Stimulated activated CD4-positive, alpha-beta T cell treated with anti-CD3 and anti-CD28 coated beads, Interleukin-4, amount 100 ng/mL, for 24 hours (primary cell): Measurements from ENCODE around the gene POU2F3.

ENCODE experiments used
- DNase-seq: peaks from one replicate; pipeline ENCODE4 v3.0.0-alpha.2; 2020

The POU2F3 gene

GRCh38 chr11:120324932-120325810 lies 85.2 kb downstream of the POU2F3 start, which contains the start of gene TLCD5:
Gene TLCD5, plus strand, starts transcription at chr11:120325299. Its CDS starts 2,143 bp downstream, at chr11:120327442.
- DNase-seq = peak; percentile 21

- DNase-seq = no peak
Observed at GRCh38 chr11:120326228-120326627, 86.3 kb downstream of the POU2F3 start.

GRCh38 chr11:120326845-120327281 lies 86.9 kb downstream of the POU2F3 start:
- DNase-seq = no peak

- no peak for DNase-seq
Observed at GRCh38 chr11:120327311-120327710, 87.4 kb downstream of the POU2F3 start.

- DNase-seq = no peak
Observed at GRCh38 chr11:120329556-120329955, 89.6 kb downstream of the POU2F3 start.

- DNase-seq = no peak
Observed at GRCh38 chr11:120330045-120330444, 90.1 kb downstream of the POU2F3 start.

- DNase-seq = no peak
Observed at GRCh38 chr11:120331301-120331996, 91.5 kb downstream of the POU2F3 start.

GRCh38 chr11:120332822-120333716 lies 93.1 kb downstream of the POU2F3 start:
- DNase-seq = no peak

- DNase-seq = no peak
Observed at GRCh38 chr11:120333801-120334200, 93.9 kb downstream of the POU2F3 start.

GRCh38 chr11:120334332-120334731 lies 94.4 kb downstream of the POU2F3 start:
- no peak for DNase-seq

- DNase-seq = peak; percentile 76
Observed at GRCh38 chr11:120334894-120335462, 95.0 kb downstream of the POU2F3 start.

GRCh38 chr11:120335556-120335907 lies 95.6 kb downstream of the POU2F3 start:
- no peak for DNase-seq

- DNase-seq = peak; percentile 84
Observed at GRCh38 chr11:120335908-120336640, 96.1 kb downstream of the POU2F3 start, which contains the start of gene ARHGEF12. Gene ARHGEF12, plus strand, starts transcription at chr11:120336413. Its CDS starts 831 bp downstream, at chr11:120337244.

GRCh38 chr11:120336641-120337354 lies 96.9 kb downstream of the POU2F3 start:
- DNase-seq = peak; percentile 36

GRCh38 chr11:120337355-120338106 lies 97.6 kb downstream of the POU2F3 start:
- no peak for DNase-seq

GRCh38 chr11:120338107-120338933 lies 98.4 kb downstream of the POU2F3 start:
- no peak for DNase-seq

GRCh38 chr11:120339394-120339890 lies 99.5 kb downstream of the POU2F3 start:
- DNase-seq = no peak

- no peak for DNase-seq
Observed at GRCh38 chr11:120340529-120340928, 100.6 kb downstream of the POU2F3 start.

GRCh38 chr11:120342226-120342625 lies 102.3 kb downstream of the POU2F3 start:
- DNase-seq = no peak
